ENCODE data around the gene CNP.

Gene CNP

GRCh38 chr17:41937970-41938954 is 28.3 kb upstream of the CNP start:
- TF ChIP-seq CTCF (IDR thresholded peaks at IDR 0.05; ENCODE audit: extremely low read depth, missing control alignments) = no peak
- no peak for DNase-seq (ENCODE audit: low spot score)

DNA sequence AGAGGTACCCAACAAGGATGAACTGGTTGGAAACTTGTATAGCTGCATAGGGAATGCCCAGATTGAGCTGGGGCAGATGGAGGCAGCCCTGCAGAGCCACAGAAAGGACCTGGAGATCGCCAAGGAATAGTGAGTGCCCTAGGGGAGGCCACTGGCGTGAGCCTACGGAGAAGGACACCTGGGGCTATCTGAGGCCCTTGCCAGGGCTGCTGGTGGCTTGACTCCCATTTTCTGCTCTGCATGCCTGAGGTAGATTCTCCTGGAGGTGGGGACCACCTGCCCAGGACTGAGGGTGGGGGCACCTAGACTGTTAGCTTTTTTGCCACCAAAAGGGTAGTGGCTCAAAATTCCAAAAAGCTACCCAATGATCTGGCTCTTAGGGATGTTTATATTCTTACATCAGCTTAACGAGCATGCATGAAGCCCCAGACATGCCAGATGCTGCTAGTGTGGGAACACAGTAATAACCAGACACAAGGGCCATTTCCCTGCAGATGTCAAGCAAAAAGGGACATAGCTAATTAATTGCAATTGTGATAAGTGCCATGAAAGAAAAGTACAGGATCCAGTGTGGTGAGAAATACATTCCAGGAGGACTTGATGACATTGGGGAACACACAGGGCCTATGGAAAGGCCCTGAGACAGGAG is 27.4 kb upstream of the CNP start:
- no peak for DNase-seq (ENCODE audit: low spot score)

DNA sequence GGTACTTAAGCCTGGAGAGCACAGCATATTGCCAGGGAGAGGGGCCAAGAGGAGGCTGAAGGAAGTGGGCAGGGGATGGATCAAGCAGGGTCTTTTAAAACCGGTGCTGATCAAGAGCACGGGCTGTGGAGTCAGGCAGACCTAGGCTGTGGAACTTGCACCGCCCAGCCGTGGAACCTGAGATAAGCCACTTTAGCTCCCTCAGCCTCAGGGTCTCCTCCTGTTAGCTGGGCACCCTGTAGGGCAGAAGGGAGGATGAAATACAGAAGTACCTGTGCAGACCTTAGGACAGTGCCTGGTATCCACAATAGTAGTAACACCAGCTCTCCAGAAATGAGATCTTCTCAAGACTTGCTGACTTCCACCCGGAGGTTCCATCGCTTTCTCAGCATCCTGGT is 26.9 kb upstream of the CNP start:
- DNase-seq (ENCODE audit: low spot score) = no peak
- TF ChIP-seq CTCF (IDR thresholded peaks at IDR 0.05; ENCODE audit: extremely low read depth, missing control alignments) = no peak

More for the DNA sequence above, 27.4 kb upstream of the CNP start:
- TF ChIP-seq CTCF (IDR thresholded peaks at IDR 0.05; ENCODE audit: extremely low read depth, missing control alignments) = no peak

GRCh38 chr17:41941168-41941567 is 25.4 kb upstream of the CNP start:
- DNase-seq (ENCODE audit: low spot score) = no peak
- no peak for TF ChIP-seq CTCF (IDR thresholded peaks at IDR 0.05; ENCODE audit: extremely low read depth, missing control alignments)

DNA sequence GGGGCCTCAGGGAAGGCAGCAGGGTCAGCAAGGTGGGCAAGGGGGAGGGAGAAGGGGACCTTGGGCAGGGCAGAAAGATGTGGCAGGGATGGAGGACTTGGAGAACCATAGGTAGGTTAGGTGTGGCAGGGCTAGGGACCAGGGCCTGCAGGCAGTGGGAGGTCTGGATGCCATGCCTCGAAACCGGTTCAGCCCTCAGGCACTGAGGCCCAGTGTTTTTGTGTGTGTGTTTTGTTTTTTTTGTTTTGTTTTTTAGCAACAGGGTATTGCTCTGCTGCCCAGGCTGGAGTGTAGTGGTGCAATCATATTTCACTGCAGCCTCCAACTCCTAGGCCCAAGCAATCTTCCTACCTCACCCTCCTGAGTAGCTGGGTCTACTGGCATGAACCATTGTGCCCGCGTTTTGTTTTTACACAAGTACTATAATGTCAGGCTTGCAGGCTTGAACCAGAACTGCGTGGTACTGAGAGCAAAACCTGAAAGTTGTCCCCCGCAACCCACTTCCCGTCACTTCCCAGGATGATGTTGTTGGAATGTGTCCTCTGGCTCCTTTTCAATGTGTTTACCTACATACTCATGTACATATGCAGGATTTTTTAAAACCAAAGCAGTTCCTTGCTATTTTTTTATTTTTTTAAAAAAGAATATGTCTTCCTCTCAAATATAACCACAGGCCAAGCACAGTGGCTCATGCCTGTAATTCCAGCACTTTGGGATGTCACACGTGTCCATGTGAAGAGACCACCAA is 23.8 kb upstream of the CNP start:
- TF ChIP-seq CTCF (IDR thresholded peaks at IDR 0.05; ENCODE audit: extremely low read depth, missing control alignments) = no peak

GRCh38 chr17:41943492-41943891 is 23.1 kb upstream of the CNP start:
- TF ChIP-seq CTCF (IDR thresholded peaks at IDR 0.05; ENCODE audit: extremely low read depth, missing control alignments) = no peak
- DNase-seq (ENCODE audit: low spot score) = no peak

More for the DNA sequence above, 23.8 kb upstream of the CNP start:
- DNase-seq (ENCODE audit: low spot score) = no peak
